ENCODE measurements around the gene IL1RAPL2. TPM values are rescaled to one million over a fixed set of nuclear protein-coding genes. Genes with fewer than 3 reads are reported as not detected.

The IL1RAPL2 gene
- total RNA-seq, 1 donor from 2014 or later, result not detected

DNA sequence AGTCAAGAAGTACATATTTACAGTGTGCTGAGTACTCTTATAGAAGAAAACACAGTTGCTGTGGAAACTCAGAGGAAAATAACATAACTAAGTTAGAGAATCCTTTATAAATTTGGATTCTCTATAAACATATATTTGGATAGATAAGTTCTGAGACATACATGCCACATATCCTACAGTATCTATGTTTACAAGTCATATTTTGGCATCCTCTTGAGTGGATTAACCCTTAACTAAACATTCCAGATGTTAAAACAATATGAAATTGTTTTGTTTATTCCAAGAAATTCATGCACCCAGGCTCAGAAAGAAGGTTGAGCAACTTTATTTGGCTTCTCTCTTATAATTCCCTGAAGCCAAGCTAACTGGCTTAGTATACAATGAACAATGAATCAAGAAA is 387.3 kb downstream of the IL1RAPL2 start:
- DNase-seq, result no peak
- no peak overlapping the region for H3K27ac Mint-ChIP-seq
- POLR2A ChIA-PET, result no interaction called here
- intact Hi-C loops (cut with micrococcal nuclease), result no loop called here
- no peaks in the 10 kb centered on the region for H3K27me3 Mint-ChIP-seq
- no peak overlapping the region for H3K4me3 Mint-ChIP-seq
- H3K4me1 Mint-ChIP-seq, result no peaks in the 10 kb centered on the region
- TF ChIP-seq, protein P1, sequence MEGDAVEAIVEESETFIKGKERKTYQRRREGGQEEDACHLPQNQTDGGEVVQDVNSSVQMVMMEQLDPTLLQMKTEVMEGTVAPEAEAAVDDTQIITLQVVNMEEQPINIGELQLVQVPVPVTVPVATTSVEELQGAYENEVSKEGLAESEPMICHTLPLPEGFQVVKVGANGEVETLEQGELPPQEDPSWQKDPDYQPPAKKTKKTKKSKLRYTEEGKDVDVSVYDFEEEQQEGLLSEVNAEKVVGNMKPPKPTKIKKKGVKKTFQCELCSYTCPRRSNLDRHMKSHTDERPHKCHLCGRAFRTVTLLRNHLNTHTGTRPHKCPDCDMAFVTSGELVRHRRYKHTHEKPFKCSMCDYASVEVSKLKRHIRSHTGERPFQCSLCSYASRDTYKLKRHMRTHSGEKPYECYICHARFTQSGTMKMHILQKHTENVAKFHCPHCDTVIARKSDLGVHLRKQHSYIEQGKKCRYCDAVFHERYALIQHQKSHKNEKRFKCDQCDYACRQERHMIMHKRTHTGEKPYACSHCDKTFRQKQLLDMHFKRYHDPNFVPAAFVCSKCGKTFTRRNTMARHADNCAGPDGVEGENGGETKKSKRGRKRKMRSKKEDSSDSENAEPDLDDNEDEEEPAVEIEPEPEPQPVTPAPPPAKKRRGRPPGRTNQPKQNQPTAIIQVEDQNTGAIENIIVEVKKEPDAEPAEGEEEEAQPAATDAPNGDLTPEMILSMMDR (IDR thresholded peaks at IDR 0.05), result no peak
- H3K36me3 Mint-ChIP-seq (ENCODE audit: low read depth), result no peaks in the 10 kb centered on the region
- CTCF ChIA-PET, result no interaction called here
- ATAC-seq (ENCODE audit: low read depth), result no peak
- H3K9me3 Mint-ChIP-seq, result no peaks in the 10 kb centered on the region

DNA sequence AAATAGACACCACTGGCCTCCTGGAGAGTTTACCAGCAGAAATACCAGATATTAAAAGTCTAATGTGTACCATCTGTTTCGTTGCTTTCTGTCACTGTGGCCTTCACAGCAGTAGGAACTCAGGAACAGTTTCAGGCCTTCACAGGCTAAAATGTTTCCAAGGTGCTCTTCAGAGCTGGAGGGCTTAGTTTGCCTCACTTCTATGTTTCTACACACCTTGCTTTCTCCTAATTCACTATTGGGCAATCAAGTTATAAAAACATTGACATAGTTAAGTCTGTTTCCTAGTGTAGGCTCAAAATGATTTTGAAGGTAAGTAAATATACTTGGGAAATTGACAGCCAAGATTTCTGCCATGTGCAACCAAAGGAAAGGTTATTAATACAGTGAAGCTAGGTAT is 395.9 kb downstream of the IL1RAPL2 start:
- H3K4me3 Mint-ChIP-seq, result no peak overlapping the region
- no peaks in the 10 kb centered on the region for H3K27me3 Mint-ChIP-seq
- DNase-seq, result no peak
- ATAC-seq (ENCODE audit: low read depth), result no peak
- no peaks in the 10 kb centered on the region for H3K4me1 Mint-ChIP-seq
- no peaks in the 10 kb centered on the region for H3K9me3 Mint-ChIP-seq
- H3K36me3 Mint-ChIP-seq (ENCODE audit: low read depth), result no peaks in the 10 kb centered on the region
- intact Hi-C loops (cut with micrococcal nuclease), result no loop called here
- POLR2A ChIA-PET, result no interaction called here
- TF ChIP-seq, protein P1 (IDR thresholded peaks at IDR 0.05), result no peak
- no peak overlapping the region for H3K27ac Mint-ChIP-seq
- CTCF ChIA-PET, result no interaction called here

DNA sequence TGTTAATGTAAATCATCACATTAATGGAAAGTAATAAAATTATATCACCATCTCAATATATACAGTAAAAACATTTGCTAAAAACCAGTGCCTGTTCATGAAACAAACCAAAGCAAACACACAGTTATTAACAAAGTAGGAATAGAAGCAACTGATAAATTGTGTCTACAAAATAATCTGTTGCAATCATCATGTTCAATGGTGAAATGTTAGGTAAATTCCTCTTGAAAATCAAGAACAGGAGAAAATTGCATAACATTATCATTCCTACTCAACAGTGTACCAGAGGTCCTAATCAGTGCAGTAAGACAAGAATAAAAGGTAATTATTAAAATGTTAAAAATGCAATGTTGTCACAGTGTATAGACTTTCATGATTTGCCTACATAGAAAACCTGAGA is 402.2 kb downstream of the IL1RAPL2 start:
- Mint-ChIP-seq H3K4me1 (no peaks in the 10 kb centered on the region), H3K27me3 (no peaks in the 10 kb centered on the region), H3K27ac (no peak overlapping the region), H3K4me3 (no peak overlapping the region), H3K9me3 (no peaks in the 10 kb centered on the region), H3K36me3 (ENCODE audit: low read depth) (no peaks in the 10 kb centered on the region)
- POLR2A ChIA-PET, result no interaction called here
- CTCF ChIA-PET, result no interaction called here
- TF ChIP-seq, protein P1 (IDR thresholded peaks at IDR 0.05), result no peak
- intact Hi-C loops (cut with micrococcal nuclease), result no loop called here
- DNase-seq (no peak), ATAC-seq (ENCODE audit: low read depth) (no peak)

DNA sequence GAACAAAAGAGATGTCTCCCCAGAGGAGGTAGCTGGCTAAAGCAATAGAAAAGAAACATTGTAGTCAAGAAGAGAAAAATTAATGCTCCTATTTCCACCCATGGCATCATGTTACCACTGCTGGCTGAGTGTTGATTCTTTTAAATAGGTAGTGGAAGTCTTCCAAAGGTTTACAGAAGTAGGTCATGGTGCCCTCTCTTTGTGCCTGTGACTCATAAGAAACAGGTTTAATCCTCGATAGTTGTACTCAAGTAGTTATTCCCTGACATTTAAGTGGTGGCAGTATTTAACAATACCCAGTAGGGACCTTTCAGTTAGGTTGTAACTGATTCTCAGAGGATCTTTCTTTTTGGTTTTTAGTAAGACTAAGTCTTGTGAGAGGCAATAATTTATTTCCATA is 406.7 kb downstream of the IL1RAPL2 start:
- intact Hi-C loops (cut with micrococcal nuclease), result no loop called here
- TF ChIP-seq, protein P1 (IDR thresholded peaks at IDR 0.05), result no peak
- H3K4me1 Mint-ChIP-seq, result no peaks in the 10 kb centered on the region
- H3K9me3 Mint-ChIP-seq, result no peaks in the 10 kb centered on the region
- ATAC-seq (ENCODE audit: low read depth) (no peak), DNase-seq (no peak)
- H3K27me3 Mint-ChIP-seq, result no peaks in the 10 kb centered on the region
- CTCF ChIA-PET, result no interaction called here
- no peak overlapping the region for H3K27ac Mint-ChIP-seq
- no peak overlapping the region for H3K4me3 Mint-ChIP-seq
- no peaks in the 10 kb centered on the region for H3K36me3 Mint-ChIP-seq (ENCODE audit: low read depth)
- POLR2A ChIA-PET, result no interaction called here

DNA sequence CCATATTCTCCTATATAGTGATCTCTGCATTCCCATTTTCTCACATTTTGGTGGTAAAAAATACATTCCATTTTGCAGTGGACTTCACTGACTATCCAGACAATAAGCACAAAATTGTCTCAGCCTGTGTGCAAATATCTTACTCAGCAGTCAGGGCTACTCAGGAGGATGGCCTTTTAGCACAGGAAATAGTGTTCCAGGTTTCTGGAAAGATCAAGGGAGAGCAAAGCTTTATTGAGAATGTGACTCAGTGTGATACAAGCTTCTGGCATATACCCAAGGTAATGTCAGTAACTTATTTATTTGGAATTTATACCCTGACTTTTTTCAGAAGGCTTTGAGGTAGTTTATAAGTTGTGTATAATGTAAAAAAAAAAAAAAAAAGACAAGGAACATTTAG is 421.1 kb downstream of the IL1RAPL2 start:
- TF ChIP-seq, protein P1 (IDR thresholded peaks at IDR 0.05), result no peak
- no peaks in the 10 kb centered on the region for H3K36me3 Mint-ChIP-seq (ENCODE audit: low read depth)

More for the DNA sequence above, 421.1 kb downstream of the IL1RAPL2 start:
- intact Hi-C loops (cut with micrococcal nuclease), result no loop called here
- H3K27ac Mint-ChIP-seq, result no peak overlapping the region
- no peaks in the 10 kb centered on the region for H3K4me1 Mint-ChIP-seq
- no peaks in the 10 kb centered on the region for H3K27me3 Mint-ChIP-seq
- CTCF ChIA-PET, result no interaction called here
- no peak for DNase-seq
- H3K9me3 Mint-ChIP-seq, result no peaks in the 10 kb centered on the region
- no peak overlapping the region for H3K4me3 Mint-ChIP-seq
- no peak for ATAC-seq (ENCODE audit: low read depth)
- POLR2A ChIA-PET, result no interaction called here

Data from activated B cell treated with CpG ODN at 0.5 μM for 24 hours (primary cell).